Keratinocyte (primary cell): ENCODE data around the gene MTRF1.

Experiments used
- EZH2 ChIP-seq: IDR thresholded peaks from one replicate; pipeline ENCODE4 v1.6.1; 2012; ENCODE audit warnings: inconsistent platforms, mild to moderate bottlenecking, low read length, moderate library complexity
- TF ChIP-seq, protein P1 (sequence below), 3 experiments: IDR thresholded peaks in 1 of 3; conservative IDR thresholded peaks in 1 of 3; optimal IDR thresholded peaks in 1 of 3; 2 replicates in 2 of 3; 3 replicates in 1 of 3; pipeline versions ENCODE3 to v1.5.1; 2011; ENCODE audit warnings: low read length in 3 of 3, mild to moderate bottlenecking in 3 of 3, moderate library complexity in 2 of 3, control low read depth in 1 of 3, inconsistent platforms in 1 of 3; ENCODE audit not compliant: insufficient read depth in 2 of 3; ENCODE audit errors: extremely low read depth in 1 of 3

GRCh38 chr13:41276824-41277223 is 13.4 kb upstream of the MTRF1 start:
- TF ChIP-seq, protein P1, sequence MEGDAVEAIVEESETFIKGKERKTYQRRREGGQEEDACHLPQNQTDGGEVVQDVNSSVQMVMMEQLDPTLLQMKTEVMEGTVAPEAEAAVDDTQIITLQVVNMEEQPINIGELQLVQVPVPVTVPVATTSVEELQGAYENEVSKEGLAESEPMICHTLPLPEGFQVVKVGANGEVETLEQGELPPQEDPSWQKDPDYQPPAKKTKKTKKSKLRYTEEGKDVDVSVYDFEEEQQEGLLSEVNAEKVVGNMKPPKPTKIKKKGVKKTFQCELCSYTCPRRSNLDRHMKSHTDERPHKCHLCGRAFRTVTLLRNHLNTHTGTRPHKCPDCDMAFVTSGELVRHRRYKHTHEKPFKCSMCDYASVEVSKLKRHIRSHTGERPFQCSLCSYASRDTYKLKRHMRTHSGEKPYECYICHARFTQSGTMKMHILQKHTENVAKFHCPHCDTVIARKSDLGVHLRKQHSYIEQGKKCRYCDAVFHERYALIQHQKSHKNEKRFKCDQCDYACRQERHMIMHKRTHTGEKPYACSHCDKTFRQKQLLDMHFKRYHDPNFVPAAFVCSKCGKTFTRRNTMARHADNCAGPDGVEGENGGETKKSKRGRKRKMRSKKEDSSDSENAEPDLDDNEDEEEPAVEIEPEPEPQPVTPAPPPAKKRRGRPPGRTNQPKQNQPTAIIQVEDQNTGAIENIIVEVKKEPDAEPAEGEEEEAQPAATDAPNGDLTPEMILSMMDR (optimal IDR thresholded peaks at IDR 0.05 in 1 of 3, IDR thresholded peaks at IDR 0.05 in 1 of 3, conservative IDR thresholded peaks at IDR 0.05 in 1 of 3; ENCODE audit: extremely low read depth in 1 of 3, insufficient read depth in 2 of 3, low read length in 3 of 3), result no peak
- TF ChIP-seq EZH2, result no peak
